ENCODE measurements around the gene CD180. TPM values are rescaled to one million over a fixed set of nuclear protein-coding genes. Genes with fewer than 3 reads are reported as not detected.
A peak's percentile ranks its signal among the peaks of the same experiment; 100 is the strongest.

Gene CD180
- polyA plus RNA-seq (2013, experiment 1 of 2; ENCODE audit: insufficient read length): not detected
- polyA plus RNA-seq (2013, experiment 2 of 2; ENCODE audit: insufficient read length): 0.10 TPM

GRCh38 chr5:67196537-67197059 is at the start of gene CD180:
Gene CD180, minus strand, starts transcription at chr5:67196799. Its CDS starts 158 bp downstream, at chr5:67196641.
- DNase-seq: no peak

- DNase-seq: peak; percentile 69
Measured at GRCh38 chr5:67246108-67246507, 49.5 kb upstream of the CD180 start.

- no peak for DNase-seq
Measured at GRCh38 chr5:67245259-67245846, 48.8 kb upstream of the CD180 start.

- DNase-seq: peak; percentile 24
Measured at GRCh38 chr5:67244345-67244793, 47.8 kb upstream of the CD180 start.

- no peak for DNase-seq
Measured at GRCh38 chr5:67243944-67244343, 47.3 kb upstream of the CD180 start.

- DNase-seq: no peak
Measured at GRCh38 chr5:67243349-67243748, 46.8 kb upstream of the CD180 start.

- DNase-seq: no peak
Measured at GRCh38 chr5:67241326-67241725, 44.7 kb upstream of the CD180 start.

GRCh38 chr5:67240846-67241245 is 44.2 kb upstream of the CD180 start:
- DNase-seq: no peak

- DNase-seq: no peak
Measured at GRCh38 chr5:67240065-67240464, 43.5 kb upstream of the CD180 start.

GRCh38 chr5:67238191-67238590 is 41.6 kb upstream of the CD180 start:
- DNase-seq: peak; percentile 35

GRCh38 chr5:67235399-67236110 is 39.0 kb upstream of the CD180 start:
- DNase-seq: no peak

GRCh38 chr5:67234671-67235176 is 38.1 kb upstream of the CD180 start:
- peak; percentile 94 for DNase-seq

- peak; percentile 15 for DNase-seq
Measured at GRCh38 chr5:67233075-67233474, 36.5 kb upstream of the CD180 start.

GRCh38 chr5:67223211-67223610 is 26.6 kb upstream of the CD180 start:
- no peak for DNase-seq

- no peak for DNase-seq
Measured at GRCh38 chr5:67222243-67223025, 25.8 kb upstream of the CD180 start.

- DNase-seq: no peak
Measured at GRCh38 chr5:67221487-67222242, 25.1 kb upstream of the CD180 start.

GRCh38 chr5:67216564-67216963 is 20.0 kb upstream of the CD180 start:
- no peak for DNase-seq

GRCh38 chr5:67215519-67216471 is 19.2 kb upstream of the CD180 start:
- DNase-seq: no peak

GRCh38 chr5:67214707-67215447 is 18.3 kb upstream of the CD180 start:
- DNase-seq: no peak

- DNase-seq: no peak
Measured at GRCh38 chr5:67214036-67214435, 17.4 kb upstream of the CD180 start.
